Loucy (cell line): ENCODE measurements around the gene AKAP6.

ENCODE experiments used
- H2AFZ ChIP-seq: fragments of 200-600 bp; sonication (generic); 2 replicates; pipeline ENCODE4 v1.6.0; 2016; ENCODE audit warnings: antibody characterized with exemption, mild to moderate bottlenecking, low read length, moderate library complexity
- H3F3A ChIP-seq: fragments of 200-600 bp; 2 replicates; pipeline ENCODE4 v1.6.0; 2016; ENCODE audit warnings: antibody characterized with exemption, low read depth, mild to moderate bottlenecking
- H3K27me3 ChIP-seq: fragments of 200-600 bp; sonication (generic); 2 replicates; pipeline ENCODE4 v1.6.1; 2014; ENCODE audit warnings: low read length, mild to moderate bottlenecking; ENCODE audit not compliant: insufficient read depth, poor library complexity, severe bottlenecking
- H3K36me3 ChIP-seq: fragments of 200-600 bp; sonication (generic); 2 replicates; pipeline ENCODE4 v1.6.1; 2016; ENCODE audit warnings: low read length; ENCODE audit not compliant: insufficient read depth
- H3K4me1 ChIP-seq: fragments of 200-600 bp; sonication (generic); 2 replicates; pipeline ENCODE4 v1.5.1; 2014; ENCODE audit warnings: low read length, mild to moderate bottlenecking; ENCODE audit not compliant: insufficient read depth, poor library complexity, severe bottlenecking
- H3K4me2 ChIP-seq: fragments of 200-600 bp; sonication (generic); 2 replicates; pipeline ENCODE4 v1.6.0; 2014; ENCODE audit warnings: antibody characterized with exemption, low read length, low read depth, mild to moderate bottlenecking; ENCODE audit not compliant: poor library complexity, severe bottlenecking
- H3K4me3 ChIP-seq: fragments of 200-600 bp; sonication (generic); 2 replicates; pipeline ENCODE4 v1.5.1; 2014; ENCODE audit warnings: low read length, mild to moderate bottlenecking, mixed read lengths; ENCODE audit not compliant: poor library complexity, severe bottlenecking
- H3K79me2 ChIP-seq: fragments of 200-600 bp; sonication (generic); 2 replicates; pipeline ENCODE4 v1.6.1; 2014; ENCODE audit warnings: low read length; ENCODE audit not compliant: insufficient read depth
- H3K9ac ChIP-seq: fragments of 200-600 bp; sonication (generic); 2 replicates; pipeline ENCODE4 v1.6.0; 2014; ENCODE audit warnings: mild to moderate bottlenecking, low read depth, low read length, moderate library complexity; ENCODE audit not compliant: poor library complexity, severe bottlenecking
- H3K9me2 ChIP-seq: fragments of 200-600 bp; sonication (generic); replicated peaks from 2 replicates; pipeline ENCODE4 v1.6.1; 2016; ENCODE audit warnings: low read depth, low read length, mixed read lengths
- H3K9me3 ChIP-seq: fragments of 200-600 bp; sonication (generic); 2 replicates; pipeline ENCODE4 v1.6.1; 2014; ENCODE audit warnings: mild to moderate bottlenecking, antibody characterized with exemption, low read length, low read depth; ENCODE audit not compliant: insufficient read depth
- H4K20me1 ChIP-seq: fragments of 200-600 bp; sonication (generic); 2 replicates; pipeline ENCODE4 v1.6.0; 2014; ENCODE audit warnings: antibody characterized with exemption, low read length, mild to moderate bottlenecking; ENCODE audit not compliant: insufficient read depth, poor library complexity, severe bottlenecking
- CTCF ChIP-seq: fragments of 200-600 bp; sonication (generic); conservative IDR thresholded peaks from 2 replicates; pipeline ENCODE4 v1.5.1; 2014; ENCODE audit warnings: mild to moderate bottlenecking, antibody characterized with exemption, low read length
- EZH2phosphoT487 ChIP-seq: fragments of 200-600 bp; IDR thresholded peaks from 2 replicates; pipeline ENCODE4 v1.6.1; 2018; ENCODE audit warnings: antibody characterized with exemption, mild to moderate bottlenecking, moderate library complexity, borderline replicate concordance

Gene AKAP6

DNA sequence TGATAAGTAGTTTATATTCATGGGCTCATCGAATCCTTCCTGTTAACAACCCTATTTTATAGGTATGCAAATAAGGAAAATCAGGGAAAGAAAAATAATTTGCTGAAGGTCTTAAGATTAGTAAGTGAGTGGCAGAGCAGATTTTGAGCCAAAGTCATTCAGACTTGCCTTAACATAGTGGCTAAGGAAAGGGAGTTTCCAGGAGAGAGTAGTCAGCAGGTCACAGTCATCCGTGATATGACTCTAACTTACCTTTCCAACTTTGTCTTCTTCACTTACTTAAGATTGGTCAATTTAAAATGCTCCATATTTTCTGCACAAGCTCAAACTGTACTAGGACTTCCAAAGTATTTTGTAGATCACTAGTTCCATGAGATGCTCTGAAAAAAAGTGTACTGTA is 46.6 kb downstream of the AKAP6 start:
- no peak overlapping the region for H3K4me3 ChIP-seq
- TF ChIP-seq EZH2phosphoT487 (no peak), CTCF (no peak)
- H3K27me3 ChIP-seq, result no peaks in the 10 kb centered on the region
- no peaks in the 10 kb centered on the region for H3K79me2 ChIP-seq
- no peaks in the 10 kb centered on the region for H3K9me2 ChIP-seq
- H3K9me3 ChIP-seq, result no peaks in the 10 kb centered on the region
- H4K20me1 ChIP-seq, result no peaks in the 10 kb centered on the region
- no peak overlapping the region for H2AFZ ChIP-seq
- no peaks in the 10 kb centered on the region for H3K36me3 ChIP-seq
- no peak overlapping the region for H3K9ac ChIP-seq
- peaks cover 16% of the 10 kb centered on the region for H3K4me1 ChIP-seq
- H3F3A ChIP-seq, result no peaks in the 10 kb centered on the region
- H3K4me2 ChIP-seq, result no peak overlapping the region

GRCh38 chr14:32377046-32377646 is 48.0 kb downstream of the AKAP6 start:
- H3F3A ChIP-seq, result no peaks in the 10 kb centered on the region
- no peak for TF ChIP-seq CTCF
- no peak for TF ChIP-seq EZH2phosphoT487

GRCh38 chr14:32378284-32378683 is 49.2 kb downstream of the AKAP6 start:
- Histone ChIP-seq H3K4me1 (peaks cover 11% of the 10 kb centered on the region), H3K36me3 (no peaks in the 10 kb centered on the region), H3K9ac (no peak overlapping the region), H3K4me3 (no peak overlapping the region), H2AFZ (no peak overlapping the region), H3F3A (no peaks in the 10 kb centered on the region), H3K27me3 (no peaks in the 10 kb centered on the region), H4K20me1 (no peaks in the 10 kb centered on the region), H3K79me2 (no peaks in the 10 kb centered on the region), H3K9me3 (no peaks in the 10 kb centered on the region), H3K9me2 (no peaks in the 10 kb centered on the region), H3K4me2 (no peak overlapping the region)
- TF ChIP-seq EZH2phosphoT487, result no peak
- no peak for TF ChIP-seq CTCF

More at GRCh38 chr14:32377046-32377646, 48.0 kb downstream of the AKAP6 start:
- no peak overlapping the region for H3K4me2 ChIP-seq
- no peak overlapping the region for H3K9ac ChIP-seq
- H3K4me3 ChIP-seq, result no peak overlapping the region
- H3K9me3 ChIP-seq, result no peaks in the 10 kb centered on the region
- H3K36me3 ChIP-seq, result no peaks in the 10 kb centered on the region
- H4K20me1 ChIP-seq, result no peaks in the 10 kb centered on the region
- H2AFZ ChIP-seq, result no peak overlapping the region
- no peaks in the 10 kb centered on the region for H3K79me2 ChIP-seq
- peaks cover 11% of the 10 kb centered on the region for H3K4me1 ChIP-seq
- no peaks in the 10 kb centered on the region for H3K9me2 ChIP-seq
- no peaks in the 10 kb centered on the region for H3K27me3 ChIP-seq
